ENCODE results near the gene SLC6A6.

The SLC6A6 gene

GRCh38 chr3:14517601-14518431 is 115.4 kb downstream of the SLC6A6 start:
- Histone ChIP-seq H3K9ac (ENCODE audit: low read depth in 1 of 2, low read length in 2 of 2) (no peak overlapping the region), H3K4me1 (ENCODE audit: control insufficient read depth in 2 of 2, insufficient read depth in 2 of 2, low read length in 2 of 2) (no peaks in the 10 kb centered on the region), H3K27ac (ENCODE audit: low read depth in 2 of 2, low read length in 2 of 2) (no peak overlapping the region), H3K27me3 (ENCODE audit: control insufficient read depth in 2 of 2, insufficient read depth in 2 of 2, low read length in 2 of 2) (no peaks in the 10 kb centered on the region), H3K4me3 (ENCODE audit: low read length in 2 of 2) (no peak overlapping the region), H3K36me3 (ENCODE audit: control insufficient read depth in 2 of 2, insufficient read depth in 2 of 2, low read length in 2 of 2) (no peaks in the 10 kb centered on the region), H3K9me3 (ENCODE audit: control insufficient read depth in 2 of 2, low read length in 2 of 2) (no peaks in the 10 kb centered on the region)

GRCh38 chr3:14518432-14518802 is 116.0 kb downstream of the SLC6A6 start:
- Histone ChIP-seq H3K4me3 (ENCODE audit: low read length in 2 of 2) (no peak overlapping the region), H3K27me3 (ENCODE audit: control insufficient read depth in 2 of 2, insufficient read depth in 2 of 2, low read length in 2 of 2) (no peaks in the 10 kb centered on the region), H3K9ac (ENCODE audit: low read depth in 1 of 2, low read length in 2 of 2) (no peak overlapping the region), H3K4me1 (ENCODE audit: control insufficient read depth in 2 of 2, insufficient read depth in 2 of 2, low read length in 2 of 2) (no peaks in the 10 kb centered on the region), H3K27ac (ENCODE audit: low read depth in 2 of 2, low read length in 2 of 2) (no peak overlapping the region), H3K36me3 (ENCODE audit: control insufficient read depth in 2 of 2, insufficient read depth in 2 of 2, low read length in 2 of 2) (no peaks in the 10 kb centered on the region), H3K9me3 (ENCODE audit: control insufficient read depth in 2 of 2, low read length in 2 of 2) (no peaks in the 10 kb centered on the region)

- no peaks in the 10 kb centered on the region for H3K4me1 ChIP-seq (ENCODE audit: control insufficient read depth in 2 of 2, insufficient read depth in 2 of 2, low read length in 2 of 2)
- no peaks in the 10 kb centered on the region for H3K9me3 ChIP-seq (ENCODE audit: control insufficient read depth in 2 of 2, low read length in 2 of 2)
- H3K27me3 ChIP-seq (ENCODE audit: control insufficient read depth in 2 of 2, insufficient read depth in 2 of 2, low read length in 2 of 2), result no peaks in the 10 kb centered on the region
- no peak overlapping the region for H3K4me3 ChIP-seq (ENCODE audit: low read length in 2 of 2)
- no peak overlapping the region for H3K9ac ChIP-seq (ENCODE audit: low read depth in 1 of 2, low read length in 2 of 2)
- no peak overlapping the region for H3K27ac ChIP-seq (ENCODE audit: low read depth in 2 of 2, low read length in 2 of 2)
- H3K36me3 ChIP-seq (ENCODE audit: control insufficient read depth in 2 of 2, insufficient read depth in 2 of 2, low read length in 2 of 2), result no peaks in the 10 kb centered on the region
Observed at GRCh38 chr3:14518893-14519292, 116.5 kb downstream of the SLC6A6 start.

- no peak overlapping the region for H3K9ac ChIP-seq (ENCODE audit: low read depth in 1 of 2, low read length in 2 of 2)
- H3K4me3 ChIP-seq (ENCODE audit: low read length in 2 of 2), result no peak overlapping the region
- no peaks in the 10 kb centered on the region for H3K9me3 ChIP-seq (ENCODE audit: control insufficient read depth in 2 of 2, low read length in 2 of 2)
- no peaks in the 10 kb centered on the region for H3K4me1 ChIP-seq (ENCODE audit: control insufficient read depth in 2 of 2, insufficient read depth in 2 of 2, low read length in 2 of 2)
- no peak overlapping the region for H3K27ac ChIP-seq (ENCODE audit: low read depth in 2 of 2, low read length in 2 of 2)
- H3K27me3 ChIP-seq (ENCODE audit: control insufficient read depth in 2 of 2, insufficient read depth in 2 of 2, low read length in 2 of 2), result no peaks in the 10 kb centered on the region
- H3K36me3 ChIP-seq (ENCODE audit: control insufficient read depth in 2 of 2, insufficient read depth in 2 of 2, low read length in 2 of 2), result no peaks in the 10 kb centered on the region
Observed at GRCh38 chr3:14519406-14519805, 117.0 kb downstream of the SLC6A6 start.

- no peaks in the 10 kb centered on the region for H3K36me3 ChIP-seq (ENCODE audit: control insufficient read depth in 2 of 2, insufficient read depth in 2 of 2, low read length in 2 of 2)
- no peaks in the 10 kb centered on the region for H3K9me3 ChIP-seq (ENCODE audit: control insufficient read depth in 2 of 2, low read length in 2 of 2)
- H3K9ac ChIP-seq (ENCODE audit: low read depth in 1 of 2, low read length in 2 of 2), result no peak overlapping the region
- H3K27me3 ChIP-seq (ENCODE audit: control insufficient read depth in 2 of 2, insufficient read depth in 2 of 2, low read length in 2 of 2), result no peaks in the 10 kb centered on the region
- no peak overlapping the region for H3K27ac ChIP-seq (ENCODE audit: low read depth in 2 of 2, low read length in 2 of 2)
- H3K4me1 ChIP-seq (ENCODE audit: control insufficient read depth in 2 of 2, insufficient read depth in 2 of 2, low read length in 2 of 2), result no peaks in the 10 kb centered on the region
- no peak overlapping the region for H3K4me3 ChIP-seq (ENCODE audit: low read length in 2 of 2)
Observed at GRCh38 chr3:14520149-14520548, 117.7 kb downstream of the SLC6A6 start.

- H3K4me1 ChIP-seq (ENCODE audit: control insufficient read depth in 2 of 2, insufficient read depth in 2 of 2, low read length in 2 of 2), result no peaks in the 10 kb centered on the region
- H3K27ac ChIP-seq (ENCODE audit: low read depth in 2 of 2, low read length in 2 of 2), result no peak overlapping the region
- H3K27me3 ChIP-seq (ENCODE audit: control insufficient read depth in 2 of 2, insufficient read depth in 2 of 2, low read length in 2 of 2), result no peaks in the 10 kb centered on the region
- H3K4me3 ChIP-seq (ENCODE audit: low read length in 2 of 2), result no peak overlapping the region
- H3K36me3 ChIP-seq (ENCODE audit: control insufficient read depth in 2 of 2, insufficient read depth in 2 of 2, low read length in 2 of 2), result no peaks in the 10 kb centered on the region
- no peaks in the 10 kb centered on the region for H3K9me3 ChIP-seq (ENCODE audit: control insufficient read depth in 2 of 2, low read length in 2 of 2)
- H3K9ac ChIP-seq (ENCODE audit: low read depth in 1 of 2, low read length in 2 of 2), result no peak overlapping the region
Observed at GRCh38 chr3:14520967-14521366, 118.6 kb downstream of the SLC6A6 start.

GRCh38 chr3:14521611-14522010 is 119.2 kb downstream of the SLC6A6 start:
- Histone ChIP-seq H3K9ac (ENCODE audit: low read depth in 1 of 2, low read length in 2 of 2) (no peak overlapping the region), H3K27me3 (ENCODE audit: control insufficient read depth in 2 of 2, insufficient read depth in 2 of 2, low read length in 2 of 2) (no peaks in the 10 kb centered on the region), H3K36me3 (ENCODE audit: control insufficient read depth in 2 of 2, insufficient read depth in 2 of 2, low read length in 2 of 2) (no peaks in the 10 kb centered on the region), H3K4me1 (ENCODE audit: control insufficient read depth in 2 of 2, insufficient read depth in 2 of 2, low read length in 2 of 2) (peaks cover 0 to 2% of the 10 kb centered on the region in 2 donors), H3K27ac (ENCODE audit: low read depth in 2 of 2, low read length in 2 of 2) (no peak overlapping the region), H3K4me3 (ENCODE audit: low read length in 2 of 2) (no peak overlapping the region), H3K9me3 (ENCODE audit: control insufficient read depth in 2 of 2, low read length in 2 of 2) (no peaks in the 10 kb centered on the region)

GRCh38 chr3:14522129-14522691 is 119.8 kb downstream of the SLC6A6 start:
- Histone ChIP-seq H3K4me3 (ENCODE audit: low read length in 2 of 2) (no peak overlapping the region), H3K27me3 (ENCODE audit: control insufficient read depth in 2 of 2, insufficient read depth in 2 of 2, low read length in 2 of 2) (no peaks in the 10 kb centered on the region), H3K9me3 (ENCODE audit: control insufficient read depth in 2 of 2, low read length in 2 of 2) (no peaks in the 10 kb centered on the region), H3K9ac (ENCODE audit: low read depth in 1 of 2, low read length in 2 of 2) (no peak overlapping the region), H3K4me1 (ENCODE audit: control insufficient read depth in 2 of 2, insufficient read depth in 2 of 2, low read length in 2 of 2) (peaks cover 0 to 2% of the 10 kb centered on the region in 2 donors), H3K36me3 (ENCODE audit: control insufficient read depth in 2 of 2, insufficient read depth in 2 of 2, low read length in 2 of 2) (no peaks in the 10 kb centered on the region), H3K27ac (ENCODE audit: low read depth in 2 of 2, low read length in 2 of 2) (no peak overlapping the region)

- H3K9ac ChIP-seq (ENCODE audit: low read depth in 1 of 2, low read length in 2 of 2), result no peak overlapping the region
- no peak overlapping the region for H3K4me3 ChIP-seq (ENCODE audit: low read length in 2 of 2)
- no peaks in the 10 kb centered on the region for H3K9me3 ChIP-seq (ENCODE audit: control insufficient read depth in 2 of 2, low read length in 2 of 2)
- H3K36me3 ChIP-seq (ENCODE audit: control insufficient read depth in 2 of 2, insufficient read depth in 2 of 2, low read length in 2 of 2), result no peaks in the 10 kb centered on the region
- H3K27ac ChIP-seq (ENCODE audit: low read depth in 2 of 2, low read length in 2 of 2), result no peak overlapping the region
- H3K4me1 ChIP-seq (ENCODE audit: control insufficient read depth in 2 of 2, insufficient read depth in 2 of 2, low read length in 2 of 2), result peaks cover 0 to 2% of the 10 kb centered on the region in 2 donors
- H3K27me3 ChIP-seq (ENCODE audit: control insufficient read depth in 2 of 2, insufficient read depth in 2 of 2, low read length in 2 of 2), result no peaks in the 10 kb centered on the region
Observed at GRCh38 chr3:14522768-14523167, 120.4 kb downstream of the SLC6A6 start.

- no peak overlapping the region for H3K4me3 ChIP-seq (ENCODE audit: low read length in 2 of 2)
- H3K9ac ChIP-seq (ENCODE audit: low read depth in 1 of 2, low read length in 2 of 2), result no peak overlapping the region
- H3K9me3 ChIP-seq (ENCODE audit: control insufficient read depth in 2 of 2, low read length in 2 of 2), result no peaks in the 10 kb centered on the region
- H3K27me3 ChIP-seq (ENCODE audit: control insufficient read depth in 2 of 2, insufficient read depth in 2 of 2, low read length in 2 of 2), result no peaks in the 10 kb centered on the region
- no peaks in the 10 kb centered on the region for H3K36me3 ChIP-seq (ENCODE audit: control insufficient read depth in 2 of 2, insufficient read depth in 2 of 2, low read length in 2 of 2)
- peaks cover 0 to 2% of the 10 kb centered on the region in 2 donors for H3K4me1 ChIP-seq (ENCODE audit: control insufficient read depth in 2 of 2, insufficient read depth in 2 of 2, low read length in 2 of 2)
- H3K27ac ChIP-seq (ENCODE audit: low read depth in 2 of 2, low read length in 2 of 2), result no peak overlapping the region
Observed at GRCh38 chr3:14523792-14524191, 121.4 kb downstream of the SLC6A6 start.
